SK-N-SH (cell line): ENCODE measurements around the gene GNAI3. TPM values are rescaled to one million over a fixed set of nuclear protein-coding genes. Genes with fewer than 3 reads are reported as not detected.

Source experiments
- CTCF ChIA-PET: fragments of 300-600, 350-600 bp; formaldehyde crosslinking; extraction: SDS; loops from one replicate; lab custom pipeline; 2021; lab: Yijun Ruan, JAX
- POLR2A ChIA-PET: fragments of 350-600 bp; sonication (Branson Sonifier 250); formaldehyde crosslinking; extraction: SDS; loops from one replicate; lab custom pipeline; 2020; ENCODE audit warnings: antibody characterized with exemption, inconsistent platforms; lab: Yijun Ruan, JAX
- DNase-seq: peaks from one replicate; pipeline ENCODE4 v3.0.0; 2012
- H2AFZ ChIP-seq: fragments of 200-600 bp; sonication (generic); 2 replicates; pipeline ENCODE4 v1.8.1; 2016; ENCODE audit warnings: antibody characterized with exemption, mild to moderate bottlenecking, low read depth
- H3F3A ChIP-seq: fragments of 200-600 bp; sonication (generic); replicated peaks from 2 replicates; pipeline ENCODE3; 2016; ENCODE audit warnings: antibody characterized with exemption, mild to moderate bottlenecking; ENCODE audit not compliant: insufficient read depth
- H3K27ac ChIP-seq, 2 experiments: fragments of 200-500 bp in 1 of 2; fragments of 200-600 bp in 1 of 2; sonication (Bioruptor generic) in 1 of 2; sonication (generic), shearing (Covaris generic) in 1 of 2; 2 replicates each; pipeline versions ENCODE4 v1.5.1 to v1.6.1; 2014 to 2016; ENCODE audit warnings: low read depth in 2 of 2, inconsistent platforms in 1 of 2, low read length in 1 of 2, mild to moderate bottlenecking in 1 of 2, mixed read lengths in 1 of 2
- H3K27me3 ChIP-seq: fragments of 200-600 bp; sonication (generic), shearing (Covaris generic); 2 replicates; pipeline ENCODE4 v1.6.1; 2016; ENCODE audit warnings: mixed run types; ENCODE audit not compliant: insufficient read depth
- H3K36me3 ChIP-seq, 2 experiments: fragments of 200-500 bp in 1 of 2; fragments of 200-600 bp in 1 of 2; sonication (Bioruptor generic) in 1 of 2; sonication (generic) in 1 of 2; replicated peaks in 1 of 2; 2 replicates each; pipeline versions ENCODE3 to v1.5.1; 2014 to 2016; ENCODE audit warnings: low read length in 1 of 2, mild to moderate bottlenecking in 1 of 2; ENCODE audit not compliant: insufficient read depth in 2 of 2, control insufficient read depth in 1 of 2
- H3K4me1 ChIP-seq, 2 experiments: fragments of 200-500 bp in 1 of 2; fragments of 200-600 bp in 1 of 2; sonication (Bioruptor generic) in 1 of 2; sonication (generic), shearing (Covaris generic) in 1 of 2; 2 replicates each; pipeline versions ENCODE4 v1.5.1 to v1.6.1; 2014 to 2016; ENCODE audit warnings: low read depth in 1 of 2, low read length in 1 of 2, mixed run types in 1 of 2; ENCODE audit not compliant: insufficient read depth in 2 of 2, control insufficient read depth in 1 of 2
- H3K4me2 ChIP-seq: fragments of 200-600 bp; sonication (generic), shearing (Covaris generic); 2 replicates; pipeline ENCODE4 v1.6.1; 2017; ENCODE audit warnings: mixed run types
- H3K4me3 ChIP-seq, 2 experiments: fragments of 200-500 bp in 1 of 2; fragments of 200-600 bp in 1 of 2; sonication (Bioruptor generic) in 1 of 2; sonication (generic), shearing (Covaris generic) in 1 of 2; 2 replicates each; pipeline versions ENCODE4 v1.5.1 to v1.8.1; 2014 to 2016; ENCODE audit warnings: low read depth in 2 of 2, inconsistent platforms in 1 of 2, low read length in 1 of 2, mild to moderate bottlenecking in 1 of 2, mixed read lengths in 1 of 2, moderate library complexity in 1 of 2
- H3K79me2 ChIP-seq: fragments of 200-600 bp; sonication (generic); 2 replicates; pipeline ENCODE4 v1.8.1; 2017; ENCODE audit warnings: mild to moderate bottlenecking; ENCODE audit not compliant: insufficient read depth
- H3K9ac ChIP-seq: fragments of 200-600 bp; sonication (generic); 2 replicates; pipeline ENCODE4 v1.6.1; 2017; ENCODE audit warnings: mixed run types
- H3K9me2 ChIP-seq: fragments of 200-600 bp; sonication (generic); 2 replicates; pipeline ENCODE4 v1.6.1; 2017; ENCODE audit warnings: mixed run types
- H3K9me3 ChIP-seq: fragments of 200-600 bp; sonication (generic); 2 replicates; pipeline ENCODE4 v1.6.1; 2017; ENCODE audit warnings: mixed run types, mild to moderate bottlenecking, moderate library complexity
- H4K20me1 ChIP-seq: fragments of 200-600 bp; sonication (generic); 2 replicates; pipeline ENCODE4 v1.6.1; 2017; ENCODE audit warnings: mild to moderate bottlenecking, mixed run types; ENCODE audit not compliant: insufficient read depth
- CTCF ChIP-seq: fragments of 200-600 bp; sonication (generic); IDR thresholded peaks from 2 replicates; pipeline ENCODE4 v1.6.1; 2017; ENCODE audit warnings: antibody characterized with exemption, mild to moderate bottlenecking, moderate library complexity
- GATA2 ChIP-seq: sonication (generic); formaldehyde crosslinking; IDR thresholded peaks from 2 replicates; pipeline ENCODE4 v1.5.0; 2020; ENCODE audit warnings: mild to moderate bottlenecking, missing genetic modification reagents
- JUND ChIP-seq: IDR thresholded peaks from 2 replicates; pipeline ENCODE4 v1.4.0; 2012
- MAX ChIP-seq: IDR thresholded peaks from 2 replicates; pipeline ENCODE4 v1.4.0; 2012; ENCODE audit warnings: low read depth
- NFIC ChIP-seq: IDR thresholded peaks from 2 replicates; pipeline ENCODE4 v1.4.0; 2012; ENCODE audit warnings: borderline replicate concordance
- PBX3 ChIP-seq: IDR thresholded peaks from 2 replicates; pipeline ENCODE4; 2012
- USF2 ChIP-seq: fragments of 150-350 bp; IDR thresholded peaks from 2 replicates; pipeline ENCODE4 v1.6.1; 2017; ENCODE audit warnings: antibody characterized with exemption, low read length, low read depth, borderline replicate concordance
- WGBS: methylation state at CpG from one replicate; pipeline ENCODE4 v1.1.6; 2017; ENCODE audit warnings: low lambda C conversion rate; 5-methylcytosine and 5-hydroxymethylcytosine counted together
- polyA plus RNA-seq, 3 experiments: library from polyadenylated mRNA; depleted of rRNA; stranded (reverse); fragments of >200 nt; gene quantifications; 2 replicates each; pipeline ENCODE4 v1.2.3, GENCODE V29; 2012

GNAI3 gene
- polyA plus RNA-seq, 1 of the 3 experiments (the other 2 are of a cell fraction), result 4.0 TPM

- no peak for TF ChIP-seq CTCF
- no peak for TF ChIP-seq USF2
Observed at GRCh38 chr1:109541102-109541501, 7.3 kb upstream of the GNAI3 start (continued).

- Histone ChIP-seq H3K9me3 (no peaks in the 10 kb centered on the region), H3K4me1 (peaks cover 0 to 17% of the 10 kb centered on the region in 2 experiments; a peak in 2 of 4 replicates), H3K9ac (no peak overlapping the region), H3F3A (peaks cover under 1% of the 10 kb centered on the region), H2AFZ (no peak overlapping the region), H3K9me2 (no peaks in the 10 kb centered on the region), H3K27ac (no peak overlapping the region), H4K20me1 (no peaks in the 10 kb centered on the region), H3K27me3 (no peaks in the 10 kb centered on the region), H3K36me3 (no peaks in the 10 kb centered on the region), H3K79me2 (peaks cover 7% of the 10 kb centered on the region), H3K4me3 (no peak overlapping the region), H3K4me2 (no peak overlapping the region)
- TF ChIP-seq GATA2 (CRISPR knock-in tag) (no peak), PBX3 (no peak), JUND (no peak), NFIC (no peak), CTCF (no peak), MAX (no peak)
- DNase-seq, result no peak
- ChIA-PET POLR2A (no interaction called here), CTCF (interaction anchor here (1.0 to 26.3 kb wide), 5 partner anchors 9 to 265 kb away, joined by 4 to 1710 read pairs (median 107); partner anchors contain the start of genes AMIGO1, ATXN7L2 and CYB561D1)
- WGBS, result 75% methylated on average over 9 of the region's 10 CpGs
Observed at GRCh38 chr1:109542657-109543056, 5.8 kb upstream of the GNAI3 start.
